ENCODE measurements around the gene ECSCR. TPM values are rescaled to one million over a fixed set of nuclear protein-coding genes. Genes with fewer than 3 reads are reported as not detected.

Gene ECSCR
- total RNA-seq, 1 experiment from 2014 or later: not detected

DNA sequence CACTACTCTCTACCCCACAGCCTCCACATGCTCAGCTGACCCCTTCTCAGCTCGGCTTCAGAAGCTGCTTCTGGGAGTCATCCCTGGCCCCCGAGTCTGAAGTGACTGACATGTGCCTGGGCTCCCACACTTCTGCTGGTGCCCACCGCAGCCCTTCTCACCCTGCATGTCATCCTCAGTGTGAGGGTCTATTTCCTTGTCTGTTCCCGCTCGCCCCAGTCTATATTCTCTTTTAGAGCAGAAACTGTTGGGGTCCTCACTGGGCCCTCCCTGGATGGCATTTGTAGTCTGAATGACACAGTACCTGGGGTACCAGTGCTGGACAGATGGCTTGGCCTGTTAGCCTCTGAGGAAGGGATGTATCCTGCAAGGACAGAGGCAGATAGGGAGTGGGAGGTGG is 5.3 kb downstream of the ECSCR start:
- Histone ChIP-seq H3K9me3 (ENCODE audit: low read length) (no peaks in the 10 kb centered on the region), H3K4me1 (ENCODE audit: low read length) (no peaks in the 10 kb centered on the region), H2AFZ (ENCODE audit: low read length) (no peak overlapping the region), H3K9me2 (replicated peaks; ENCODE audit: insufficient read depth, low read length) (no peaks in the 10 kb centered on the region), H3K27ac (ENCODE audit: low read length) (no peak overlapping the region), H3K27me3 (ENCODE audit: low read length) (no peaks in the 10 kb centered on the region), H3K9ac (ENCODE audit: low read length) (no peak overlapping the region), H3K79me2 (ENCODE audit: low read length) (no peaks in the 10 kb centered on the region), H3K4me3 (ENCODE audit: low read length) (no peak overlapping the region), H3K36me3 (ENCODE audit: insufficient read depth, low read length) (no peaks in the 10 kb centered on the region), H3K4me2 (ENCODE audit: low read depth, low read length, poor library complexity, severe bottlenecking) (no peak overlapping the region), H4K20me1 (ENCODE audit: insufficient read depth, low read depth, low read length) (no peaks in the 10 kb centered on the region)
- DNase-seq: no peak

DNA sequence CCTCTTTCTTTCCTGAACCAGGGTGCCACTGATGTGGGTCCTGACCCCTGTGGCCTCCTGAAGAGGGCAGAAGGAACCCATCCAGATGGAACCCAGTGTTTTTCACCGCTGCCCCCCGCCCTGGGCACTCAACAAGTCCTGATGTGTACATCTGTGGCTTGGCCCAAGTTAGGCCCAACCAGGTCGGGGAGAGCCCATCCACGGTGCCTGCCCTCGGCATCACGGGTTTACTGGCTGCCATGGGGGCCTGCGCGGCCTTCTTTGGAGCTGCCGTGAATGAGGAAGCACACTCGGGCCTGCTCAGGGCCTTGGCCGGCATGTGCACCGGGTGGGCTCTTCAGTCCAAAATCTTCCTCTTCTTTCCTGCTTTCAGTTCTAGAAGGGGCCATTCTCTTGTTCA is 5.8 kb downstream of the ECSCR start:
- Histone ChIP-seq H3K9me2 (replicated peaks; ENCODE audit: insufficient read depth, low read length) (0 out of 2 replicates have a peak, but pooled peaks cover 3% of the 10 kb centered on the region), H3K4me2 (ENCODE audit: low read depth, low read length, poor library complexity, severe bottlenecking) (no peak overlapping the region), H2AFZ (ENCODE audit: low read length) (no peak overlapping the region), H4K20me1 (ENCODE audit: insufficient read depth, low read depth, low read length) (no peaks in the 10 kb centered on the region), H3K9me3 (ENCODE audit: low read length) (no peaks in the 10 kb centered on the region), H3K9ac (ENCODE audit: low read length) (no peak overlapping the region), H3K36me3 (ENCODE audit: insufficient read depth, low read length) (no peaks in the 10 kb centered on the region), H3K79me2 (ENCODE audit: low read length) (no peaks in the 10 kb centered on the region), H3K4me3 (ENCODE audit: low read length) (no peak overlapping the region), H3K27ac (ENCODE audit: low read length) (no peak overlapping the region), H3K4me1 (ENCODE audit: low read length) (no peaks in the 10 kb centered on the region), H3K27me3 (ENCODE audit: low read length) (no peaks in the 10 kb centered on the region)
- no peak for DNase-seq

DNA sequence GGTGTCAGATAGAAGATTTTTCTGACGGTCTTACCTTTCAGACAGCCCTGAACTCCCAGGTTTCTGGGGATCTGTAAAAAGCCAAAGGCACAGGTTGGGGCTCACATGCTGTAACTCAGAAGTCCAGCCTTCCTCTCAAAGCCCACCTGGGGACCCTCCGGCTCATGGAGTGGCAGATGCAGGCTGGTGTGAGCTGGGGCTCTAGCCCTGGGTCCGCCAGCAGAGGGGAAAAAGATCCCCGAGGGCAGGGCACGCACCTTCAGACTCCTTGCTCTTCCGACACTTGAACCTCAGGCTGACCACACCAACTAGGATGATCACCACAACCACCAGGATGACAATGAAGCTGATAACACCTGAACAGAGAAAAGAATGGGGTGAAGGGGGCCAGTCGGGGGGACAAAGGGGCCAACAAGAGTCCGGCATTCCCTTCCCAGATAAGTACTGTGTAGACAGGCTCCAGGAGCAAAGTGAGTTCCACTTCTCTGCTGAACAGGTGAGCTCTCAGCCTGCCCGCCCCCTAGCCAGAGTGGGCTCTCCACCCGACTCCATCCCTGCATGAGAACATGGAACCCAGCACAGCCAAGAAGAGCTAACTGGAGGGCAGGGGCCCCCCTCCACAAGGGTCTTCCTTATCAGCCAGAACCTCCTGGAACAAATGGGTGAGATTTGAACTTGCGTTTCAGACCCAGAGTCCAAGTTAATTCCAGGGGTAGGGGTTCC is 7.8 kb downstream of the ECSCR start:
- Histone ChIP-seq H3K9ac (ENCODE audit: low read length) (no peak overlapping the region), H3K9me3 (ENCODE audit: low read length) (no peaks in the 10 kb centered on the region; the same call in 1 of the 2 replicates)

DNA sequence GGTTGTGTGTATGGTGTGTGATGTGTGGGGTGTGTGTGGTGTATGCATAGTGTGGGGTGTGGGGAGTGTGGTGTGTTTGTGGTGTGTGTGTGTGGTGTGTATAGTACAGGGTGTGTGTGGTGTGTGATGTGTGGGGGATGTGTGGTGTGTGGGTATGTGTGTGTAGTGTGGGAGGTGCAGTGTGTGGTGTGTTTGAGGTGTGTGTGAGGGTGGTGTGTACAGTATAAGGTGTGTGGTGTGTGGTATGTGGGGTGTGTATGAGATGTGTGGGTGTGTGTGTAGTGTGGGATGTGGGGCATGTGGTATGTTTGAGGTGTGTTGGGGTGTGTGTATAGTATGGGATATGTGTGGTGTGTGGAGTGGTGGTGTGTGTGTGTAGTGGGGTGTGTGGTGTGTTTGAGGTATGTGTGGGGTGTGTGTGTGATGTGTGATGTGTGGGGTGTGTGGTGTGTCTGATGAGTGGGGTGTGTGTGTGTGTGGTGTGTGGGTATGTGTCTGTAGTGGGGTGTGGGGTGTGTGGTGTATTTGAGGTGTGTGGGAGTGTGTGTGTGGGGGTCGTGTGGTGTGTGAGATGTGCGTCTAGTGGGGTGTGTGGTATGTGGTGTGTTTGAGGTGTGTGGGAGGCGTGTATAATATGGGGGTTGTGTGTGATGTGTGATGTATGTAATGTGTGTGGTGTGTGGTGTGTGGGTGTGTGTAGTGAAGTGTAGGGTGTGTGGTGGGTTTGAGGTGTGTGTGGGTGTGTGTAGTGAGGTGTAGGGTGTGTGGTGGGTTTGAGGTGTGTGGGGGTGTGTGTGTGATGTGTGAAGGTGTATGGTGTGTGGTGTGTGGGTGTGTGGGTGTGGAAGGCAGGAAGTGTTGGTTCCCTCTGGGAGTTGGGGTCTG is 8.6 kb downstream of the ECSCR start:
- H3K4me1 ChIP-seq (ENCODE audit: low read length): no peaks in the 10 kb centered on the region
- no peaks in the 10 kb centered on the region for H4K20me1 ChIP-seq (ENCODE audit: insufficient read depth, low read depth, low read length)
- no peaks in the 10 kb centered on the region for H3K36me3 ChIP-seq (ENCODE audit: insufficient read depth, low read length)
- H3K4me2 ChIP-seq (ENCODE audit: low read depth, low read length, poor library complexity, severe bottlenecking): no peak overlapping the region
- H3K9ac ChIP-seq (ENCODE audit: low read length): no peak overlapping the region
- no peaks in the 10 kb centered on the region; the same call in 1 of the 2 replicates for H3K9me3 ChIP-seq (ENCODE audit: low read length)
- H3K9me2 ChIP-seq (replicated peaks; ENCODE audit: insufficient read depth, low read length): 0 out of 2 replicates have a peak, but pooled peaks cover 3% of the 10 kb centered on the region
- H3K4me3 ChIP-seq (ENCODE audit: low read length): no peak overlapping the region
- DNase-seq: no peak
- no peak overlapping the region for H3K27ac ChIP-seq (ENCODE audit: low read length)
- H2AFZ ChIP-seq (ENCODE audit: low read length): no peak overlapping the region
- no peaks in the 10 kb centered on the region for H3K79me2 ChIP-seq (ENCODE audit: low read length)
- H3K27me3 ChIP-seq (ENCODE audit: low read length): no peaks in the 10 kb centered on the region

More for the DNA sequence above, 7.8 kb downstream of the ECSCR start:
- 0 out of 2 replicates have a peak, but pooled peaks cover 3% of the 10 kb centered on the region for H3K9me2 ChIP-seq (replicated peaks; ENCODE audit: insufficient read depth, low read length)
- H4K20me1 ChIP-seq (ENCODE audit: insufficient read depth, low read depth, low read length): no peaks in the 10 kb centered on the region
- H3K4me2 ChIP-seq (ENCODE audit: low read depth, low read length, poor library complexity, severe bottlenecking): no peak overlapping the region
- no peaks in the 10 kb centered on the region for H3K4me1 ChIP-seq (ENCODE audit: low read length)
- H2AFZ ChIP-seq (ENCODE audit: low read length): no peak overlapping the region
- no peak overlapping the region for H3K27ac ChIP-seq (ENCODE audit: low read length)
- DNase-seq: no peak
- H3K36me3 ChIP-seq (ENCODE audit: insufficient read depth, low read length): no peaks in the 10 kb centered on the region
- H3K79me2 ChIP-seq (ENCODE audit: low read length): no peaks in the 10 kb centered on the region
- H3K4me3 ChIP-seq (ENCODE audit: low read length): no peak overlapping the region
- H3K27me3 ChIP-seq (ENCODE audit: low read length): no peaks in the 10 kb centered on the region

DNA sequence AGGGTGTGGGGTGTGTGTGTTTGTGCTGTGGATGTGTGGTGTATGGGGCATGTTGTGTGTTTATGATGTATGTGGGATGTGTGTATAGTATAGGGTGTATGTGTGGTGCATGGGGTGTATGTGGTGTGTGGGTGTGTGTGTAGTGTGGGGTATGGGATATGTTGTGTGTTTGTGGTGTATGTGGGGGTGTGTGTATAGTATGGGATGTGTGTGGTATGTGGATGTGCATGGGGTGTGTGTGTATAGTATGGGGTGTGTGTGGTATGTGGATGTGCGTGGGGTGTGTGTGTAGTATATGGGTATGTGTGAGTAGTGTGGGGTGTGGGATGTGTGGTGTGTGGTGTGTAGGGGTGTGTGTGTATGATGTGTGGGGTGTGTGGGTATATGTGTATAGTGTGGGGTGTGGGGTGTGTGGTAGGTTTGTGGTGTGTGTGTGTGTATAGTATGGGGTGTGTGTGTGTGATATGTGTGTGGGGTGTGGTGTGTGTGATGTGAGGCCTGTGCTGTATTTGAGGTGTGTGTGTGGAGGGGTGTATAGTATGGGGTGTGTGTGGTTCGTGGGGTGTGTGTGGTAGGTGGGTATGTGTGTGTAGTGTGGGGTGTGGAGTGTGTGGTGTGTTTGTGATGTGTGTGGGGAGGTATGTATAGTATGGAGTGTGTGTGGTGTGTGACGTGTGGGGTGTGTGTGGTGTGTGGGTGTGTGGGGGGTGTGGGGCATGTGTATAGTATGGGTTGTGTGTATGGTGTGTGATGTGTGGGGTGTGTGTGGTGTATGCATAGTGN is 10.5 kb downstream of the ECSCR start:
- H4K20me1 ChIP-seq (ENCODE audit: insufficient read depth, low read depth, low read length): no peaks in the 10 kb centered on the region
- 0 out of 2 replicates have a peak, but pooled peaks cover 3% of the 10 kb centered on the region for H3K9me2 ChIP-seq (replicated peaks; ENCODE audit: insufficient read depth, low read length)
- no peaks in the 10 kb centered on the region for H3K79me2 ChIP-seq (ENCODE audit: low read length)
- H3K9me3 ChIP-seq (ENCODE audit: low read length): no peaks in the 10 kb centered on the region; the same call in 1 of the 2 replicates
- no peaks in the 10 kb centered on the region for H3K27me3 ChIP-seq (ENCODE audit: low read length)
- no peaks in the 10 kb centered on the region for H3K4me1 ChIP-seq (ENCODE audit: low read length)
- H3K9ac ChIP-seq (ENCODE audit: low read length): no peak overlapping the region
- no peak overlapping the region for H3K4me3 ChIP-seq (ENCODE audit: low read length)
- H3K4me2 ChIP-seq (ENCODE audit: low read depth, low read length, poor library complexity, severe bottlenecking): no peak overlapping the region
- H3K27ac ChIP-seq (ENCODE audit: low read length): no peak overlapping the region
- no peak overlapping the region for H2AFZ ChIP-seq (ENCODE audit: low read length)
- H3K36me3 ChIP-seq (ENCODE audit: insufficient read depth, low read length): no peaks in the 10 kb centered on the region
- no peak for DNase-seq

DNA sequence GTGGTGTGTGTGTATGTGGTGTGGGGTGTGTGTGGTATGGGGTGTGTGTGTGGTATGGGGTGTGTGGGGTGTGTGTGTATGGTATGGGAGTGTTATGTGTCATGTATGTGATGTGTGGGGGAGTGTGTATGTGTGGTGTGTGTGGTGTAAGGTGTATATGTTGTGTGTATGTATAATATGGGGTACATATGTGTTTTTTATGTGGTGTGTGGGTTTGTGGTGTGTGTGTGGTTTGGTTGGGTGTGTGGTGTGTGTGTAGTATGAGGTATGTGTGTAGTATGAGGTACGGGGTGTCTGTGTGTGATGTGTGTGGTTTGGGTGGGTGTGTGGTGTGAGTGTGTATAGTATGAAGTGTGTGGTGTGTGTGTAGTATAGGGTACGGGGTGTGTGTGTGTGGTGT is 11.4 kb downstream of the ECSCR start:
- no peak overlapping the region for H2AFZ ChIP-seq (ENCODE audit: low read length)
- no peak overlapping the region for H3K9ac ChIP-seq (ENCODE audit: low read length)
- H3K9me3 ChIP-seq (ENCODE audit: low read length): no peaks in the 10 kb centered on the region; the same call in 1 of the 2 replicates
- H3K4me3 ChIP-seq (ENCODE audit: low read length): no peak overlapping the region
- H3K9me2 ChIP-seq (replicated peaks; ENCODE audit: insufficient read depth, low read length): 0 out of 2 replicates have a peak, but pooled peaks cover 3% of the 10 kb centered on the region
- no peak overlapping the region for H3K27ac ChIP-seq (ENCODE audit: low read length)
- H4K20me1 ChIP-seq (ENCODE audit: insufficient read depth, low read depth, low read length): no peaks in the 10 kb centered on the region
- no peak for DNase-seq
- no peaks in the 10 kb centered on the region for H3K27me3 ChIP-seq (ENCODE audit: low read length)
- H3K79me2 ChIP-seq (ENCODE audit: low read length): no peaks in the 10 kb centered on the region
- H3K4me2 ChIP-seq (ENCODE audit: low read depth, low read length, poor library complexity, severe bottlenecking): no peak overlapping the region
- H3K36me3 ChIP-seq (ENCODE audit: insufficient read depth, low read length): no peaks in the 10 kb centered on the region
- no peaks in the 10 kb centered on the region for H3K4me1 ChIP-seq (ENCODE audit: low read length)

DNA sequence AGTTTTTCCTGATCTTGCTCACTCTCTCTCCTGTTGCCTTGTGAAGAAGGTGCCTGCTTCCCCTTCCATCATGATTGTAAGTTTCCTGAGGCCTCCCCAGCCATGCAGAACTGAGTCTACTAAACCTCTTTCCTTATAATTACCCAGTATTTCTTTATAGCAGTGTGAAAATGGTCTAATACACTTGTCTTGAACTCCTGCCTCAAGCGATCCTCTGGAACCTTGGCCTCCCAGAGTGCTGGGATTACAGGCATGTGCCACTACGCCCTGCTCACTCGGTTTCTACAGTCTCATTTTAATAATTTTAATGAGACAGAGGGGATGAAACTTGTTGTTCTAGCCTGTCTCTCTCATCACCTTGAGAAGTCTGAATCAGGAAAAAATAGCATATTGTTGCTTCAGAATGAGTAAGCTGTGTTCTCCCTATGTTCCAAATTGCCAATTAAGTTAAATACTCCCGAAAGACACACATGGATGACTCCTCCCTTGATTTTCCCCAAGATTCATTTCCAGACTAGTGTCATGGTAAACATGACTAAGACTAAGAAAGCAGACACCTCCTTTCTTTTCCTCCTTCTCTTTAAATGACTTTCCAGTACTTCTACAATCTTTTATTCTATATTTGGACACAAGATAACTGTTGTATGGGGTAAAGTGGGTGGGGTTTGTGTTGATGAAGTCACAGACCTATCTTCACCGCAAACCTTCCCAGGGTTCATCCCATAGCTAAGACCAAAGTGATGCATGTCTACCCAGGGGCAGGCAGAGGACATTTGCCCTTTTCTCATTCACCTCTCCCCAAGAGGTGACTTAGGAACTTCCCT is 15.4 kb downstream of the ECSCR start:
- Histone ChIP-seq H4K20me1 (ENCODE audit: insufficient read depth, low read depth, low read length) (no peaks in the 10 kb centered on the region), H3K9me3 (ENCODE audit: low read length) (no peaks in the 10 kb centered on the region; the same call in 1 of the 2 replicates), H3K9ac (ENCODE audit: low read length) (no peak overlapping the region), H3K4me2 (ENCODE audit: low read depth, low read length, poor library complexity, severe bottlenecking) (no peak overlapping the region), H3K36me3 (ENCODE audit: insufficient read depth, low read length) (no peaks in the 10 kb centered on the region), H3K9me2 (replicated peaks; ENCODE audit: insufficient read depth, low read length) (0 out of 2 replicates have a peak, but pooled peaks cover 3% of the 10 kb centered on the region), H3K79me2 (ENCODE audit: low read length) (no peaks in the 10 kb centered on the region), H2AFZ (ENCODE audit: low read length) (no peak overlapping the region), H3K4me3 (ENCODE audit: low read length) (no peak overlapping the region), H3K27ac (ENCODE audit: low read length) (no peak overlapping the region), H3K4me1 (ENCODE audit: low read length) (peaks cover 5% of the 10 kb centered on the region; the same call in 1 of the 2 replicates), H3K27me3 (ENCODE audit: low read length) (no peaks in the 10 kb centered on the region)
- no peak for DNase-seq
